Left cardiac atrium (tissue), 4 donors: ENCODE data around the gene VGLL1. TPM values are rescaled to one million over a fixed set of nuclear protein-coding genes. Genes with fewer than 3 reads are reported as not detected.

Experiments used
- ATAC-seq, 2 donors: fragments of 200-7000 bp; cut with Tn5 transposase; one replicate each; pipeline ENCODE4 v1.9.1; 2020; ENCODE audit warnings: mild to moderate bottlenecking in 2 of 2, moderate library complexity in 2 of 2
- DNase-seq: peaks from one replicate; pipeline ENCODE4 v3.0.0-alpha.2; 2020
- intact Hi-C, 2 donors: fragments of 100-400 bp; cut with DNase I; formaldehyde crosslinking; loops; one replicate each; pipeline versions ENCODE4 v1.14.1 to v1.15.1; 2022 to 2023
- total RNA-seq, 2 donors: library from RNA; stranded (reverse); fragmentation: NEBNext Ultra II Directional; extraction: Animal tissue kit (Norgen Biotek cat#: 25700); gene quantifications; one replicate each; pipeline ENCODE4 v1.2.1, GENCODE V29; 2021
- donor health status: DM: no; HTN: yes; CAD: no.
- donor health status: DM: no; HTN: yes; CAD: no; lungs with severe emphysema.
- donor health status: DM: yes; HTN: yes; CAD: no.
- donor health status: Dilated cardiomyopathy.

VGLL1 gene
- total RNA-seq, 2 donors from 2014 or later: not detected

DNA sequence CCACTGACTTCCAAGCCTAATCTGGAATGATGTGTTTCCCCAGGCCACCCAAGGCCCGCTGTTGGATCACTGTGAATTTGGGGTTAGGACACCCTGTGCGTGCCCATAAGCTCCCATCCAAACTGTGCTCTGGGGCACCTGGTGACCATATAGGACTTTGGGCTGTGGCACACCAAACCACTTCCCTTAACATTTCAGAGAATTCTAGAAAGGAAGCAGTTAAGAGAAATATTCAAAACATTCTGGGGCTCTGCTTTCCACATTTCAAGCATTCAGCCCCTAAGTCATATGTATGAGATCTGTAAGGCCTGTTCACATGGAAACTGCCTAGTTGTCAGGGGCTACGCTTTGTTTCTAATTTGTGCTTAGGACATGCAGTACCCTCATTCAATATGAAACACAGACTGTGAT, 14.4 kb downstream of the VGLL1 start:
- intact Hi-C loops: no loop called here
- ATAC-seq: no peak
- no peak for DNase-seq

DNA sequence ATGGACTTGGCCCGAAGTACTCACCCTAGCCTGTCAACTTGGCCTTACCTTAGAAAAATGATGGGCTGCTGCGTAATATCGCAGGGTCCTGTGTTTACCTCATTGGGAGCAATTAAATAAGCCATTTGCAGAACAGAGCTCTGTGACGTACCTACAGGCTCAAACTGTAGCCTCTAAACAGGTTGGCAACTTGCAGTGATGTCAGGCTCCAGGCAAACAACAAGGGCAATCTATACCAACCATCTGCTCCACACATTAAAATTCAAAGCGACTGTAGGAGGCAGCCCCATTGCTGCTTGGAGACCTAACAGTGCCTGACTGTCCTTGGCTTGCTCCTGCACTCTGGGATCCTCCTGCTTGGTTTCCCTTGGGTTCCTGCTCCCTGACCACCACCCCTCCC, 17.2 kb downstream of the VGLL1 start:
- ATAC-seq: no peak

DNA sequence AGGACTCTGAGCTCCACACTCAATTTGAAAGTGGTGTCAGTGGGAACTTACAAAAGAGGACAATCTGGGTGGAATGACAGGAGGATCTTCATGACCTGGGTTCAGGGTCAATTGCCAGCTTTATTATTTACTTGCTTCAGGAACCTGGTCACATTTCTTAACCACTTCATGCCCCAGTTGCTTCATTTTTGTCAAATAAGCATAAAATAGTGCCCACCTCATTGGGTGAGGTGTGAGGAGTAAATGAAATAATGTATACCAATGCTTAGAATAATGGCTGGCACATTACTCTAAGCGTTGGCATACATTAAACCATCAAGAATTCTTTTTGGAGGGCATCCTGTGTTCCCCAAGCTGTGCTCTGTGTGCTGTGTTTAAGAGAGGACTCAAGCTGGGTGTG, 19.4 kb downstream of the VGLL1 start:
- DNase-seq (no peak), ATAC-seq (no peak)
- intact Hi-C loops: no loop called here

More for the DNA sequence above, 17.2 kb downstream of the VGLL1 start:
- intact Hi-C loops: no loop called here
- DNase-seq: no peak

DNA sequence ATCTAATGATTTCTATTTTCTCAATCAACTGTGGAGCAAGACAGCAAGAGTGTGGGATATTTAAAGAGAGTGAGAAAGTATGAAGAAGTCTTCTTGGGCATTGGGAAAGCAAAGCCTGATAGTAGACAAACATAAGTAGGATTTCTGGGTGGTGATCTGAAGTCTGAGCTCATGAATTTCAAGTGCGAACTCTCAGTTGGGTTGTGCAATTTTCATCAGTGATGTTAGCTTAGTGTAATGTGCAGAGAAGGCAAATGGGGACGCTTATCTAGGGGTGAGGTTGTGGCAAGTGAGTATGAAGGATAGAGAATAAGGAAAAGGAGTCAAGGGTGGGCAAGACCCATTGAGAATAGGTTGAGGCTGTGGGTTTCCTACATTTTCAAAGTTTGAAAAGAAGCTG, 23.7 kb downstream of the VGLL1 start:
- ATAC-seq: no peak
- DNase-seq: no peak
- intact Hi-C loops: no loop called here

DNA sequence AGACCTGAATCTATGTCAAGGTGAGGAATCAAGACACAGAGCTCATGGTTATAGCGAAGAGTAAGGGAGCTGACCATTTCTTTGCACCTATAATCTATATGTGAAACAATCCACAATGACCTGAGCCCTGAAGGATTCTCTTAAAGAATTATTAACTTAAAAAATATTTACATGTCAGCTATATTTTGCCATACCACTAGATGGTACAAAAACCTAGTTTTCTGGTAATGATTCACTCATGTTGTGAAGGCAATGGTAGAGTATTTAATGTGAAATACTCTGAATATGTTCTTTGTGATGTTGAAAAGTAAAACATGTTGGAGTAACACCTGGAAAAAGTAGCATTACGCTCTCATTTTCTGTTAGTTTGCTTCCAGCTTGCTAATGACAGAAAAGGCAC, 40.0 kb downstream of the VGLL1 start:
- intact Hi-C loops: no loop called here
- ATAC-seq: no peak
- no peak for DNase-seq

DNA sequence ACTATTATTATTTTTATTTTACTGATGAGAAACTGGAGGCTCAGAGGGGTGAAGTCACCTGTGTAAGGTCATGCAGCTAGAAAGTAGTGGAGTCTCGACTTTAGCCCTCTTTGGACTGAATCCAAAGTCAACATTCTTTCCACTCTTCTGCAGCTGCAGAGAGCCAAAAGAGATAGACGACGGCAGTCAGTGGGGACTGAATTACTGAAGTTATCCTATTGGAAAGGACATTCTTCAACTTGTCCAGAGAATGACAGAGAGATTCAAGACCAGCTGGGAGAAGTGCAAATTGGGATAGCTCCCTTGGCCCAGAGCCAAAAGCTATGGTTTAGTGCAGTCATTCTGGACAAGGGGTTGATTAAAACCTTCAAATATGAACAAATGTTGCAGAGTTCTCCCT, 42.5 kb downstream of the VGLL1 start:
- intact Hi-C loops: no loop called here
- ATAC-seq: no peak

DNA sequence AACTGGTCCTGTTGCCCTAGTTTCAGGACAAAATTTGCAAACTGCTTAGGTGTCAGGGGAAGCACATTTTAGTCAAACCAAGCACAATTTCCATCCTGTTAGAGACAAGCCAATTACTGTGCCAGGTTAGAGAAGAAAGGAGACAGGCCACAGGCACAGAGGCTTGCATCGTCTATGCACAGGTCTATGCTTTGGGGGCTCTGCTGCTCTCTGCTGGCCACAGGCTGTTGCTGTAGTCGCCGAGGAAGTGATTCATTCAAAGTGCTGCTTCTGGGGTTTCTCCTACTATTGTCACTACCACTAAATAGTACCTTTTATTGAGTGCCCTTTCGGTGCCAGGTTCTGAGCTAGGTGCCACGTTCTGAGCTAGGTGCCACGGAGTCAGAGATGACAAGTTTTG, 45.5 kb downstream of the VGLL1 start:
- ATAC-seq: peak; percentile 82 to 91
- DNase-seq: peak; percentile 67
- intact Hi-C loops: no loop called here

More for the DNA sequence above, 42.5 kb downstream of the VGLL1 start:
- no peak for DNase-seq

DNA sequence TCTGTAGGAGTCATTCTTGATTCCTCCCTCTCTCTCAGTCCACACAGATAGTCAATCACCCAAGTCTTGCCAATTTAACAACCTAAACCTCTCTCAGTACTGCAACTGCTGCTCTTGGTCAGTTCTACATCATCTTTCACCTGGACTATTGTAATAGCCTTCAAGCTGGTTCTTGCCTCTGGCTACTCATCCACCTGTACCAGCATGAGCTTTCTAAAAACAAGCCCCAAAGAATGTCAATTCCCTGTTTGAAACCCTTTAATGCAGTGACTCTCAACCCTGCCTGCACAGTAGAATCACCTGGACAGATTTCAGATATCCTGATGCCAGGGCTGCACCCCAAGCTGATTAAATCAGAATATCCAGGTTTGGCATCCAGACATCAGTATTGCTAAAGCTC, 48.3 kb downstream of the VGLL1 start:
- intact Hi-C loops: loop anchor here in 1 of 2 donors (10.0 kb wide), 1 partner anchor 556 kb away; no protein-coding TSS in a partner anchor
- ATAC-seq: no peak
- no peak for DNase-seq

DNA sequence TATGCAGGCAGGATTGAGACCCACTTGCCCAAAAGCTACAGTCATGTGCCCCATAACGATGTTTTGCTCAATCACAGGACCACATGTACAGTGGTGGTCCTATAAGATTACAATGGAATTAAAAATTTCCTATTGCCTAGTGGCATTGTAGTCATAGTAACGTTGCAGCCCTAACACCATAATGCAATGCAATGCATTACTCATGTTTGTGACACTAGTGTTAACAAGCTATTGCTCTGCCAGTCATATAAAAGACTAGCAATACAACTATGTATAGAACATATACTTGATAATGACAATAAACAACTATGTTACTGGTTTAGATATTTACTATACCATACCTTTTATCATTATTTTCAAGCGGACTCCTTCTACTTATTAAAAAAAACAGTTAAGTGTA, 50.6 kb downstream of the VGLL1 start:
- intact Hi-C loops: loop anchor here in 1 of 2 donors (10.0 kb wide), 1 partner anchor 558 kb away; no protein-coding TSS in a partner anchor
- DNase-seq (no peak), ATAC-seq (no peak)

DNA sequence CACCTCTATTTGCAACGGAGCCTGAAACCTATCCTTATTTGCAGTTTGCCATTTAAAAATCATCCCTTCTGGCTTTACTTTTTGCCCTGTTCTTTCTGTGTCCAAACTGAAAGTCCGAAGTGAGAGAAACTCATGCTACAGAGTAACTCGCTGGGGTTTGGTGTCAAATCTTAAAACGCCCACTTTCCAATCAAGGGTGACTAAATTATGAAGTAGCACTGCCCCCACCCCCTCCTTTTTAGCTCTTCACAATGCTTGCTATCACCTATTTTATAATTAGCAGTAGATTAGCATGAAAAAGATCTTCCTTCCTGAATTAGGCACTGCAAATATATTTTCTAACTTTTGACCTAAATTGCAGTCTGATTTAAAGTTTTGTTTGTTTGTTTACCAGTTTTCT, 52.5 kb downstream of the VGLL1 start:
- ATAC-seq: no peak
- intact Hi-C loops: loop anchor here in 1 of 2 donors (10.0 kb wide), 1 partner anchor 560 kb away; no protein-coding TSS in a partner anchor
- no peak for DNase-seq

DNA sequence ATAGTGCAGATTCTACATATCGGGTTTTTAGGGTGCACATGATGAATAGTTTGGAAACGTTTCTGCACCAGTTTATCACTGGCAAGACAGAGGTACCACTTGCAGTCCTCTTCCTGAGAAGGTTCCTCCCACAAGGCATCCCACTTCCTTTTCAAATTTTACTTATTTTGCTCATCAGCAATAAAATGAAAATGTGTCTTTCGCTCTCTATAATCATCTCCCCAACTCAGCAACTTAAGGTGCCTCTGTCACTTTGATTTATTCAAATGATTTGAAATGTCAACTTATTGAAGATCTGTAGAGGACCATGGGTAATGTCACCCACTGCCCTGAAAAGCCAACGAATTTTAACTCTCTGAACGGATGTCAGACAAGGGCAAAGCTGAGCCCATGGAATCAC, 53.2 kb downstream of the VGLL1 start:
- intact Hi-C loops: loop anchor here in 1 of 2 donors (10.0 kb wide), 1 partner anchor 560 kb away; no protein-coding TSS in a partner anchor
- no peak for DNase-seq

DNA sequence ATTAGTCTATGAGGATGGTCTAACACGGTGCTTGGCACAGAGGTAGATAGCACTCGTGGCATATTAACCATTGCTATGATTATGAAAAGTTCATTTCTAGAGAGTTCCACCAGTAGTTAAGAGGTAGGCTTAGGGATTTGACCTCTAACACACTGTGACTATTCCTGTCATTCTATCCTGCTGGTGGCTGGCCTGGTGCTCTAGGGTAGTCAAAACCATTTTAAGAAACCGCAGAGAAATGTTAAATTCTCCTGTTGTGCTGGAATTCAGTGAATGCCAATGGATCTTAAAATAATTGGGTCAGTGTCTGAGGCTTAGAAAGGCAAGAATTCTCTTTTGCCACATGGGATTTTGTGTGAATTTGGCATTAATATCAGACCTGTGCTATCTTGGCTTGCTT, 53.9 kb downstream of the VGLL1 start:
- DNase-seq: no peak
- ATAC-seq: no peak
- intact Hi-C loops: loop anchor here in 1 of 2 donors (10.0 kb wide), 1 partner anchor 561 kb away; no protein-coding TSS in a partner anchor

More for the DNA sequence above, 53.2 kb downstream of the VGLL1 start:
- no peak for ATAC-seq

DNA sequence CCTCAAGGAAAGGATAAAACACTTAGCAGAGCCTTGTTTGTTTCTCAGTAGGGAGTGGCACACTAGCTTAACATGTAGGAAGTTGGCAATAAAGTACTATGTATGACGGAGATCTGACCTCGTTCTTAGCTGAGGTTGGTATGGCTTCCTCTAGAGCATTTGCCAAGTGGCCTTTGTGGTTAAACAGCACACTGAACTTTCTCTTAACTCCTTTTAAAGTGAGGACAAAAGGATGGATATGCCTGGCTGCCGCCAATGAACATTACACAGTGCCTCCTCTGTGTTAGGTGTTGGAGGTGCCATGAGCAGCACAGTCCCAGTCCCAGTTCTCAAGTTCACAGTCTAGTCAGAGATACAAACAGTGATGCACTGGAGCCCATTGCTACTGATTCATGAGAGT, 54.4 kb downstream of the VGLL1 start:
- ATAC-seq: peak in 1 of 2 donors; percentile 55
- intact Hi-C loops: loop anchor here in 1 of 2 donors (10.0 kb wide), 1 partner anchor 562 kb away; no protein-coding TSS in a partner anchor
- DNase-seq: no peak

DNA sequence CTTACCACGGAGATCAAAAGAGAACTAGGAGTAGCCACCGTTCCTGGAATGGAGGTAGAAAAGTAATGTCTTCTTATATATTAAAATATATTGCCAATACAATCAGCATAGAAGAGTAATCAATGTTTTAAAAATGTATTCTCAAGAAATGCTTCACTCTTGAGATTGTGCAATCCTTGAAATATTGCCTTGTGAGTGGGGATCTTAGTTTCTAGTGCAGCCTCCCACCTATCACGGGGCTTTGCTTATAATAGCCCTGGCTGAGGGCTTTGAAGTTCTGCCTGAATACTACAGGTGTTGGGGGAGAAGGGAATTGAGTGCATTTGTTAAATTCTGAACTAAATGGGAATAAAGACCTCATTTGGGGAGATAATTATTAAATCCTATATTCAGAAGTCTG, 55.5 kb downstream of the VGLL1 start:
- DNase-seq (no peak), ATAC-seq (no peak)
- intact Hi-C loops: loop anchor here in 1 of 2 donors (10.0 kb wide), 1 partner anchor 563 kb away; no protein-coding TSS in a partner anchor

DNA sequence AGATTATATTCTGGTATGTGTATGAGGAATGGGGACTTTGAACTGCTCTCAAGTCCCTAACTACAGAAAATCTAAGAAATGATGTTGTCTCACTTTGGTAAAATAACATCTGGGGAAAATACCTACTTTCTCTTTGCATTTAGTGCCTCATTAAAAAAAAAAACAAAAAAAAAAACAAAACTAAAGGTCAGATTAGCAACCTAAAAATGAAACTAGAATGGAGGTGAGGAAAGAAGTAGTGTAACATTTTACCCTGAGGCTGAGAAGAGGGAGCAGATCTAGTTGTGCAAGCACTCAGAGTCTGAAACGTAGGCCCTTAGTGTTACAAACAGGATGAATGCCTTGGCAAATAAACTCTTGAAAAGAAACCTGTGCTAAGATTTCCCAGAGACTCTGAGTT, 56.0 kb downstream of the VGLL1 start:
- intact Hi-C loops: loop anchor here in 1 of 2 donors (10.0 kb wide), 1 partner anchor 563 kb away; no protein-coding TSS in a partner anchor
- ATAC-seq: no peak
- no peak for DNase-seq

DNA sequence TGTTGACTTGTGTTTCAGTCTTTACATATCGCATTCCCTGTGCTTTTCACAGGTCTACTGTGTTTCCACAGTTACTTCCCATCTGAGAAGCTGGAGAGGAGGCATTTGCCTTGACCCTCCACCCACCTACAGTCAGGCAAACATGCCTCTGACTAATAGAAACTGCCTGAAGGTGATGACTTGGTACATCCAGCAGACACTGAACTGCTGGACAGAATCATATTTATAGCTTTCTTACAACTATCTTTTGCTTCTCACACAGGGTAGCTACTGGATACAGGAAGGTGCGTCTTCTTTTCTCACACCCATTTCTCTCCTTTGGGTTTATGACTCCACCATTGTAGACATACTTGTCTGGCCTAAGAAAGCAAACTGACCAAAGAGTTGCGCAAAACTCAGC, 58.0 kb downstream of the VGLL1 start:
- intact Hi-C loops: loop anchor here in 1 of 2 donors (10.0 kb wide), 1 partner anchor 565 kb away; no protein-coding TSS in a partner anchor
- DNase-seq (no peak), ATAC-seq (no peak)

DNA sequence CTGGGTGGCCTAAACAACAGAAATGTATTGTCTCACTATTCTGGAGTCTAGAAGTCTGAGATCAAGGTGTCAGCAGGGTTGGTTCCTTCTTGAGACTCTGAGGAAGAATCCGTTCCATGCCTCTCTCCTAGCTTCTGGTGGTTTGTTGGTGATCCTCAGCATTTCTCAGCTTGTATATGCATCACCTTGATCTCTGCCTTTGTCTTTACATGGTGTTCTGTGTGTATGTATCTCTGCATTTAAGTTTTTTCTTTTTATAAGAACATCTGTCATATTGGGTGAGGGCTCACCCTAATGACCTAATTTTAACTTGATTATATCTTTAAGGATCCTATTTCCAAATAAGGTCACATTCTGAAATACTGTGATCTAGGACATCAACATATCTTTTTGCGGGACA, 65.3 kb downstream of the VGLL1 start:
- intact Hi-C loops: no loop called here
- ATAC-seq (no peak), DNase-seq (no peak)

DNA sequence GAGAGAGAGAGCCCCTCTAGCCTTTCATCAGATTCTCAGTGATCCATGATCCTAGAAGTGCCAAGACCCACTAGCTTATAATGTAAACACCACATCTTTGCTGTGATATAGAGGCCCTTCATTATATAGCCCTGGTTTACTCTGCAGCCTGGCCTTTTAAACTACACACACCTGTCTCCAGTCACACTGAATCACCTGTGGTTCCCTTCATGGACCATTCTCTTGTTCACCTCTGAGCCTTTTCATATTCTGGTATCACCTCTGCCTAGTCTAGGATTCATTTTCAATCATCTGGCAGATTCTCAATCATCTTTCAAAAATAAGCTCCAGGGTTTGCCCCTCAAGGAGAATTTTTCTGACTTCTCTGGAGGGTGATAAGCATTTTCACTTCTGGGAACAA, 65.9 kb downstream of the VGLL1 start:
- DNase-seq (no peak), ATAC-seq (no peak)
- intact Hi-C loops: no loop called here

DNA sequence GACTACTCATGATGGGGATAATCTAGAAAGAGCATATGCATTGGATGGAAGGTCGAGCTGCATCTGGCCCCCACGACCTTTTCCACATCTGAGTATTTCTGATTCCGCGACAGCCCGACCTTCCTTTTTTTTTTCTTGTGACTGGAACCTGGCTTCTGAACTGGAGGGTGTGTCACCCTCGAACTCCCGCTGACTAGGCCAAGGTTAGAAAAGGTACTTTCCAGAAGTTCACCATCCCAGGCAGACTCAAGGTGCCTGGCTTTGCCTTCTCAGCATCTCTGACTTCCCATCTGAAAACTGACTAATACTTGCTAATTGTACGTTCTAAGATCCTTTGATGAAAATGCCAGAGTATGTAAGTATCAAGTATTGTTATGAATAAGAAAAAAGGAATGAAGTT, 66.6 kb downstream of the VGLL1 start:
- ATAC-seq: no peak
- intact Hi-C loops: no loop called here
- no peak for DNase-seq

DNA sequence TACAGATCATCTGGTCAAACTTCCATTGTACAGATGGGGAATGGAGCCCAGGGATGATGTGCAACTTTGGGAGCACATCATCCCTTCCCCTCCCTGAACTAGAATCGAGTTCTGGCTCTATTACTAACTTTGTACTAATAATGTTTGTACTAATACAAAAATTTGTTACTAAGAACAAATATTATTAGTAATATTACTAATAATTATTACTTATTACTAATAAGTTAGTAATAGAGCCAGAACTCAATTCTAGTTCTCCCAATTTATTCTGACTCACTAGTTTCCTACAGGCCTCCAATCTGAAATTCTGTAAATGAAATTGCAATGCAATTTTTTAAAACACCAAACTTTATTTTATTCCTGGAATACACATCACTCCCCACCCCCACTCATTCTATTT, 68.0 kb downstream of the VGLL1 start:
- DNase-seq (no peak), ATAC-seq (no peak)
- intact Hi-C loops: loop anchor here in 1 of 2 donors (10.0 kb wide), 1 partner anchor 325 kb away; no protein-coding TSS in a partner anchor
